Osteoblast (primary cell): ENCODE measurements around the gene OR4E2. TPM values are rescaled to one million over a fixed set of nuclear protein-coding genes. Genes with fewer than 3 reads are reported as not detected.
A peak's percentile ranks its signal among the peaks of the same experiment; 100 is the strongest.

Source experiments
- DNase-seq: peaks from one replicate; pipeline ENCODE4 v3.0.0; 2011; ENCODE audit warnings: low spot score, mixed read lengths; ENCODE audit not compliant: insufficient read length; ENCODE audit errors: missing footprints
- H2AFZ ChIP-seq: 2 replicates; pipeline ENCODE4 v1.6.0; 2011; ENCODE audit warnings: mild to moderate bottlenecking, low read length
- H3K27ac ChIP-seq: 2 replicates; pipeline ENCODE4 v1.5.1; 2011; ENCODE audit warnings: mild to moderate bottlenecking, low read depth, low read length, moderate library complexity
- H3K27me3 ChIP-seq: 2 replicates; pipeline ENCODE4 v1.6.0; 2012; ENCODE audit warnings: mild to moderate bottlenecking, control low read depth, inconsistent platforms, low read length, moderate library complexity; ENCODE audit not compliant: insufficient read depth
- H3K36me3 ChIP-seq: 2 replicates; pipeline ENCODE4 v1.5.1; 2011; ENCODE audit warnings: mild to moderate bottlenecking, low read length, control low read depth, moderate library complexity; ENCODE audit not compliant: insufficient read depth
- H3K4me1 ChIP-seq: 2 replicates; pipeline ENCODE4 v1.5.1; 2011; ENCODE audit warnings: mild to moderate bottlenecking, low read length, control low read depth, moderate library complexity; ENCODE audit not compliant: insufficient read depth
- H3K4me2 ChIP-seq: 2 replicates; pipeline ENCODE4 v1.6.0; 2011; ENCODE audit warnings: mild to moderate bottlenecking, low read length; ENCODE audit not compliant: insufficient read depth
- H3K4me3 ChIP-seq: fragments of 200-600 bp; sonication (generic); 3 replicates; pipeline ENCODE4 v1.5.1; 2012; ENCODE audit warnings: mild to moderate bottlenecking, low read length, inconsistent platforms; ENCODE audit not compliant: insufficient read depth
- H3K79me2 ChIP-seq: 2 replicates; pipeline ENCODE4 v1.6.0; 2012; ENCODE audit warnings: mild to moderate bottlenecking, low read length, control low read depth, inconsistent platforms; ENCODE audit not compliant: insufficient read depth
- H3K9me3 ChIP-seq: 2 replicates; pipeline ENCODE4 v1.5.1; 2011; ENCODE audit warnings: low read depth, low read length, control low read depth
- H4K20me1 ChIP-seq: 2 replicates; pipeline ENCODE4 v1.6.0; 2012; ENCODE audit warnings: mild to moderate bottlenecking, low read length, control low read depth; ENCODE audit not compliant: insufficient read depth
- CTCF ChIP-seq: IDR thresholded peaks from 2 replicates; pipeline ENCODE4 v1.5.1; 2011; ENCODE audit warnings: mild to moderate bottlenecking, low read depth, low read length, moderate library complexity; ENCODE audit errors: extremely low read depth
- total RNA-seq: library from RNA; depleted of rRNA; stranded (reverse); fragments of >200 nt; gene quantifications from 2 replicates; pipeline ENCODE4 v1.2.3, GENCODE V29; 2012

Gene OR4E2
- not detected in 2 replicates for total RNA-seq

GRCh38 chr14:21653331-21653885 lies at the start of gene OR4E2:
TSS of gene OR4E2 (plus strand) at chr14:21653835. CDS start at chr14:21665083, 11,248 bp downstream.
- no peaks in the 10 kb centered on the region for H3K9me3 ChIP-seq
- H3K27me3 ChIP-seq = no peaks in the 10 kb centered on the region
- no peak for DNase-seq
- TF ChIP-seq CTCF = no peak
- H3K79me2 ChIP-seq = no peaks in the 10 kb centered on the region
- H3K4me3 ChIP-seq = no peak within 1 kb of the TSS
- H3K27ac ChIP-seq = no peak within 1 kb of the TSS
- no peaks in the 10 kb centered on the region for H3K4me1 ChIP-seq
- no peaks in the 10 kb centered on the region for H3K36me3 ChIP-seq
- H2AFZ ChIP-seq = no peak within 1 kb of the TSS
- H4K20me1 ChIP-seq = no peaks in the 10 kb centered on the region
- no peak within 1 kb of the TSS for H3K4me2 ChIP-seq

- Histone ChIP-seq H3K79me2 (no peaks in the 10 kb centered on the region), H3K9me3 (no peaks in the 10 kb centered on the region), H3K4me2 (no peak overlapping the region), H3K27me3 (no peaks in the 10 kb centered on the region), H3K4me3 (no peak overlapping the region), H2AFZ (no peak overlapping the region), H4K20me1 (no peaks in the 10 kb centered on the region), H3K4me1 (no peaks in the 10 kb centered on the region), H3K27ac (no peak overlapping the region), H3K36me3 (no peaks in the 10 kb centered on the region)
- no peak for TF ChIP-seq CTCF
- peak; percentile 15 for DNase-seq
These were observed 41.3 kb upstream of the OR4E2 start for GRCh38 chr14:21612324-21612723.

GRCh38 chr14:21614240-21614639 lies 39.4 kb upstream of the OR4E2 start:
- Histone ChIP-seq H3K9me3 (no peaks in the 10 kb centered on the region), H3K4me1 (no peaks in the 10 kb centered on the region), H4K20me1 (no peaks in the 10 kb centered on the region), H3K4me3 (no peak overlapping the region), H3K4me2 (no peak overlapping the region), H3K79me2 (no peaks in the 10 kb centered on the region), H2AFZ (no peak overlapping the region), H3K36me3 (no peaks in the 10 kb centered on the region), H3K27ac (no peak overlapping the region), H3K27me3 (no peaks in the 10 kb centered on the region)
- no peak for DNase-seq
- TF ChIP-seq CTCF = no peak

GRCh38 chr14:21617614-21618013 lies 36.0 kb upstream of the OR4E2 start:
- Histone ChIP-seq H3K9me3 (no peaks in the 10 kb centered on the region), H3K27me3 (no peaks in the 10 kb centered on the region), H3K27ac (no peak overlapping the region), H3K79me2 (no peaks in the 10 kb centered on the region), H2AFZ (no peak overlapping the region), H4K20me1 (no peaks in the 10 kb centered on the region), H3K4me3 (no peak overlapping the region), H3K4me2 (no peak overlapping the region), H3K36me3 (no peaks in the 10 kb centered on the region), H3K4me1 (no peaks in the 10 kb centered on the region)
- no peak for DNase-seq
- no peak for TF ChIP-seq CTCF
